Colonic mucosa (tissue), 4 donors: ENCODE data around the gene CROCC2. TPM values are rescaled to one million over a fixed set of nuclear protein-coding genes. Genes with fewer than 3 reads are reported as not detected.

Source experiments
- DNase-seq: peaks from one replicate; pipeline ENCODE4 v3.0.0-alpha.2; 2020
- H3K27ac ChIP-seq: fragments of 200-600 bp; one replicate; pipeline ENCODE4 v1.8.0; 2021
- H3K27me3 ChIP-seq: fragments of 200-600 bp; one replicate; pipeline ENCODE4 v1.8.0; 2021
- H3K36me3 ChIP-seq: fragments of 200-600 bp; one replicate; pipeline ENCODE4 v1.8.0; 2021
- H3K4me1 ChIP-seq: fragments of 200-600 bp; one replicate; pipeline ENCODE4 v1.8.0; 2021; ENCODE audit warnings: mild to moderate bottlenecking
- H3K4me3 ChIP-seq: fragments of 200-600 bp; one replicate; pipeline ENCODE4 v1.8.0; 2021
- H3K9ac ChIP-seq, 2 donors: one replicate each; pipeline ENCODE4 v1.7.0; 2013; ENCODE audit warnings: control low read depth in 2 of 2, low read depth in 2 of 2, low read length in 2 of 2
- H3K9me3 ChIP-seq: fragments of 200-600 bp; one replicate; pipeline ENCODE4 v1.8.0; 2021
- intact Hi-C: fragments of 100-400 bp; cut with DNase I; formaldehyde crosslinking; loops from one replicate; pipeline ENCODE4 v1.14.1; 2022
- total RNA-seq, 2 donors: library from RNA; stranded (reverse); fragmentation: NEBNext Ultra II Directional in 1 of 2; extraction: Animal tissue kit (Norgen Biotek cat#: 25700) in 1 of 2; gene quantifications; one replicate each; pipeline ENCODE4 v1.2.1, GENCODE V29; 2021
- TF ChIP-seq, protein P1 (sequence below): fragments of 200-600 bp; IDR thresholded peaks from one replicate; pipeline ENCODE4 v1.8.0; 2022; ENCODE audit warnings: antibody characterized with exemption, mild to moderate bottlenecking
- donor health status: healthy.
- donor health status: DM: no; HTN: no; CAD: no.
- donor health status: DM: no; HTN: no; CAD: no.

The CROCC2 gene
- total RNA-seq, 2 donors from 2014 or later: 0.05 TPM; not detected in 1

- peaks cover 7% of the 10 kb centered on the region for H3K4me1 ChIP-seq
- no peaks in the 10 kb centered on the region for H3K36me3 ChIP-seq
- no peaks in the 10 kb centered on the region for H3K27me3 ChIP-seq
- H3K4me3 ChIP-seq: no peak overlapping the region
- TF ChIP-seq, protein P1, sequence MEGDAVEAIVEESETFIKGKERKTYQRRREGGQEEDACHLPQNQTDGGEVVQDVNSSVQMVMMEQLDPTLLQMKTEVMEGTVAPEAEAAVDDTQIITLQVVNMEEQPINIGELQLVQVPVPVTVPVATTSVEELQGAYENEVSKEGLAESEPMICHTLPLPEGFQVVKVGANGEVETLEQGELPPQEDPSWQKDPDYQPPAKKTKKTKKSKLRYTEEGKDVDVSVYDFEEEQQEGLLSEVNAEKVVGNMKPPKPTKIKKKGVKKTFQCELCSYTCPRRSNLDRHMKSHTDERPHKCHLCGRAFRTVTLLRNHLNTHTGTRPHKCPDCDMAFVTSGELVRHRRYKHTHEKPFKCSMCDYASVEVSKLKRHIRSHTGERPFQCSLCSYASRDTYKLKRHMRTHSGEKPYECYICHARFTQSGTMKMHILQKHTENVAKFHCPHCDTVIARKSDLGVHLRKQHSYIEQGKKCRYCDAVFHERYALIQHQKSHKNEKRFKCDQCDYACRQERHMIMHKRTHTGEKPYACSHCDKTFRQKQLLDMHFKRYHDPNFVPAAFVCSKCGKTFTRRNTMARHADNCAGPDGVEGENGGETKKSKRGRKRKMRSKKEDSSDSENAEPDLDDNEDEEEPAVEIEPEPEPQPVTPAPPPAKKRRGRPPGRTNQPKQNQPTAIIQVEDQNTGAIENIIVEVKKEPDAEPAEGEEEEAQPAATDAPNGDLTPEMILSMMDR: no peak
- H3K27ac ChIP-seq: no peak overlapping the region
- H3K9me3 ChIP-seq: no peaks in the 10 kb centered on the region
- no peak overlapping the region for H3K9ac ChIP-seq
- intact Hi-C loops: no loop called here
- no peak for DNase-seq
Measured at GRCh38 chr2:241009191-241009590, 103.1 kb downstream of the CROCC2 start.

- Histone ChIP-seq H3K27ac (no peak overlapping the region), H3K4me3 (peak overlapping the region; percentile 24), H3K9ac (peak overlapping the region; percentile 9 to 50), H3K27me3 (no peaks in the 10 kb centered on the region), H3K4me1 (peaks cover 7% of the 10 kb centered on the region), H3K36me3 (no peaks in the 10 kb centered on the region), H3K9me3 (no peaks in the 10 kb centered on the region)
- DNase-seq: no peak
- intact Hi-C loops: no loop called here
- TF ChIP-seq, protein P1: no peak
Measured at GRCh38 chr2:241009601-241010530, 103.7 kb downstream of the CROCC2 start.

DNA sequence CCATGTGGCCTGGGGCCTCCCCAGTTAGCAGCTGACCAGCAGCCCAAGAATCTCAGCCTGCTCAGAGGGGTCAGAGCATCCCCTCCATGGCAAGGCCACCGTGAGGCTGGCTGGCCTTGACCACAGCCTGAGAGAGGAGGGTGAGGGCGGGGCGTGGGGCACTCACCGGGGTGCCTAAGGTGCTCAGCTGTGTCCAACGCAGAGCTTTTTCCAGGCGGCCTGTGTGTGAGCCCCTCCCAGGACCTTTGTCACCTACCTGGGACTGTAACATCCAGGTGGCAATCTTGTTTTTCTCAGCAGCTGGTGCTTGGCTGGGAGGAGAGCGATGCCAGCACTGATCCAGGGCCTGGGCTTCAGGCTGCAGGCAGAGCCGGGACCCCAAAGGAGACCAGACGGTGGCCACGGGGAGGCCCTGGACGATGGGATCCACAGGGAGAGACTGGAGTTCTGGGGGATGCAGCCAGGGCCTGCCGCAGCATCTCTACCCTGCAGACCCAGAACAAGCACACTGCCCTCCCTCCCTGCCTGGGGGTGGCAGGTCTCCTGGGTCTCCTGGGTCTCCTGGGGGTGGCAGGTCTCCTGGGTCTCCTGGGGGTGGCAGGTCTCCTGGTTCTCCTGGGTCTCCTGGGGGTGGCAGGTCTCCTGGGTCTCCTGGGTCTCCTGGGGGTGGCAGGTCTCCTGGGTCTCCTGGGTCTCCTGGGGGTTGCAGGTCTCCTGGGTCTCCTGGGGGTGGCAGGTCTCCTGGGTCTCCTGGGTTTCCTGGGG is 104.6 kb downstream of the CROCC2 start:
- Histone ChIP-seq H3K36me3 (no peaks in the 10 kb centered on the region), H3K27me3 (no peaks in the 10 kb centered on the region), H3K9me3 (no peaks in the 10 kb centered on the region), H3K27ac (no peak overlapping the region), H3K9ac (peak overlapping the region; percentile 9 to 50), H3K4me1 (peaks cover 7% of the 10 kb centered on the region), H3K4me3 (peak overlapping the region; percentile 24)
- DNase-seq: no peak
- TF ChIP-seq, protein P1: no peak
- intact Hi-C loops: no loop called here

DNA sequence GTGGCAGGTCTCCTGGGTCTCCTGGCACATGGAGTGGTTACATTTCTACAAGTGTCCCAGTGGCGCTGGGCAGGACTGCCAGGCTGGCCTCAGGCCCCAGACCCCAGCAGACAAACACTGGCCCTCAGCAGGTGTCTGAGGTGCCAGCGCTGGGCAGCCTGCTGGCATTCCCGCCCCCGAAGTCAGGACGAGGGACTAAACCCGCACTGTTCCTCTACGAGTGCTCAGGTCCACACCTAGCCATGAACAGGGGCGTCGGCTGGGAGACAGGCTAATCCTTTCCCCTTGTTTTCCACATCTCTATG is 105.1 kb downstream of the CROCC2 start:
- H3K36me3 ChIP-seq: no peaks in the 10 kb centered on the region
- no peak for DNase-seq
- no peaks in the 10 kb centered on the region for H3K27me3 ChIP-seq
- no peak overlapping the region for H3K9ac ChIP-seq
- intact Hi-C loops: no loop called here
- TF ChIP-seq, protein P1: no peak
- H3K4me3 ChIP-seq: no peak overlapping the region
- H3K27ac ChIP-seq: no peak overlapping the region
- peaks cover 7% of the 10 kb centered on the region for H3K4me1 ChIP-seq
- H3K9me3 ChIP-seq: no peaks in the 10 kb centered on the region

- Histone ChIP-seq H3K4me3 (no peak overlapping the region), H3K9me3 (no peaks in the 10 kb centered on the region), H3K27me3 (no peaks in the 10 kb centered on the region), H3K36me3 (no peaks in the 10 kb centered on the region), H3K27ac (no peak overlapping the region), H3K4me1 (peaks cover 7% of the 10 kb centered on the region), H3K9ac (no peak overlapping the region)
- TF ChIP-seq, protein P1: no peak
- no peak for DNase-seq
- intact Hi-C loops: no loop called here
Measured at GRCh38 chr2:241011751-241012510, 105.8 kb downstream of the CROCC2 start.
